GM19452 (cell line): ENCODE results near the gene NUMB.

Experiments used
- ATAC-seq: cut with Tn5 transposase; IDR thresholded peaks from one replicate; pipeline ENCODE4 v1.9.1; 2021; ENCODE audit not compliant: unreplicated experiment

NUMB gene

DNA sequence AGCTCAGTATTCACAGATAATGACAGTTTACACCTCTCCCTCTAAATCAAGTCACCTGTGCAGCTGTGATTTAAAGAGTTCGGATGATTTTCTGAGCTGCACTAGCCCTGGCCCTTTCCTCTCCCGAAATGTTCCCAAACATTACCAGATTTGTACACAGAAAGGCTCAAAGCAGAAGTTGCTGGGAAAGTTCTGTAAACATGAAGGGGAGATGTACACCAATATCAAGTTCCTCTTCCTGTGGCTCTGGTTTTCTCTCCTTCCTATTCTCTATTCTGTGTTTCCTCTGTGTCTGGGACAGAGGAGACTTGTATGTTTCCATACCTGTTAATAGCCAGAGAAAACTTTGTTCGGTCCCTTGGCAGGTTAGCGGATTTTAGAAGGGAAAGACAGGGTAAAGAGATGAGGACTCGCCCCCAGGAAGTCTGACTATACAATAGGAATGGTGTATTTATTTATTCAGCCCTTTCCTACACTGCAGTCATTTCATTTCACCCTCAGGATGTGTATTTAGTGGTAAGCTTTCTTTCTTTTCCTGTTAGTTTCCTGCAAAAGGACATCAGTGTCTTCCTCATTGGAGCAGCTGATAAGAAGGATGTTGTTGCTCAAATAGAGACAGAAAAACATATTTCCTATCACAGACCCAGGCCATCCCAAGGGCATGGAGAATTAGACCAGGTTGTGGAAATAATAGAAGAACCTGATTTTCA, 7.6 kb upstream of the NUMB start:
- no peak for ATAC-seq

DNA sequence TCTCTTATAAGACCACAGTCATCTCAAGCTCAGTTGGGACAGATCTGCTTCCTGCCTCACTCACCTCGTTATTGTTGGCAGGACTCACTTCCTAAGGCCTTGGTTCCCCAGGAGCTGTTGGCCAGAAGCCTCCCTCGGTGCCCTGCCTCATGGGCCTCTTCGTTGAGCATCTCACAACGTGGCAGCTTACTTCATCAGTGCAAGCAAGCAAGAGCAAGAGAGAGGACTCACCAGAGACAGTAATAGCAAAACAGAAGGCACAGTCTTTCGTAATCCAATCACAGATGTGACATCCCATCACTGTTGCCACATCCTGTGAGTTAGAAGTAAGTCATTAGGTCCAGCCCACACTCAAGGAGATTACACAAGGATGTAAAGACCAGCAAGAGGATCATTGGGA, 5.1 kb upstream of the NUMB start:
- no peak for ATAC-seq

DNA sequence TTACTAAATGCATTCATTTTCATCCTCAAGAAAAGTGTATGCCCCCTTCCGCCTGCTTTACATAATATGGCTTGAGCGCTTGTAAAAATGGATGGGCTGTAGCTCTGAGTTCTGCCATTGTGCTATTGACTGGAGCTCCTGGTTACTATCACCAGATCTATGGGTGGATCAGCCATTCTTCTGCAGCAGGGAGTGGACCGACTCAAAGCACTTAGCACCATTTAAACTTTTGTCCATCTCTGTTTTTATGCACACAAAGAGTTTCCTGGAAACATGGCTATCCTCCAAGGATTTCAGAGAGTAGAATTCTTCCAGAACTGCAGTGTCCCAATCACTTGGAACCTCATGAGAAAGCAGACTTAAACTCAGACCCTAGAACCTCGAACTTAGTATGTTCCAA, 4.5 kb upstream of the NUMB start:
- ATAC-seq, result no peak

DNA sequence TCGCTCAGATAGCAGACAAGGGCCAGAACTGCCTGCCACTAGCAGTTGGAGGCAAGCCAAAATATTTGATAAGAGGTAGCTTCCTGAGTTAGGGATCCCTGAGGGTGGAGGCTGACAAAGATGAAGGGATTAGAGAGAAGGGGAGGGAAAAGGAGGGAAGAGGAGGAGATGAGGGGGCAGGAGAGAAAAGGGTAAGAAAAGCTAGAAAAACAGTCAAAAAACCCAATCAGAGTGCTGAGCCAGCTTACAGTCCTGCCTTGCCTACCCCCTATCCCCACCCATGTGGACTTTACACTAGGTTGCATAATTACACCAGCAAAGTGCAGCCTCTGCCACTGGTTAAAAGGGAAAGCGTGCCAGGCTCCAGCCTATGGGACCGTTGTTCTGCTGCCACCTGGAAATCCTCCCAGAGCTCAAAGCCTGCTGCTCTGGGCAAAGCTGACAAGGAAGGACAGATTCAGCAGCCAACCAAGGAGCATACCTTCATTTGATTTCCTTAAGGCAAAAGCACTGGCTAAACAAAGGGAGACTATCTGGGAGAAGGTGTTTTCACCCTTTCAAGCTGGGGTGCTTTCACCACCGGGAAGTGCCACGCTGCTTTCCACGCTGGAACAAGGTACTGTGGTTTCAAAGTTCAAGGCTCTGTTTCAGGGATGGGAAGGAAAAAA, 3.8 kb upstream of the NUMB start:
- no peak for ATAC-seq

DNA sequence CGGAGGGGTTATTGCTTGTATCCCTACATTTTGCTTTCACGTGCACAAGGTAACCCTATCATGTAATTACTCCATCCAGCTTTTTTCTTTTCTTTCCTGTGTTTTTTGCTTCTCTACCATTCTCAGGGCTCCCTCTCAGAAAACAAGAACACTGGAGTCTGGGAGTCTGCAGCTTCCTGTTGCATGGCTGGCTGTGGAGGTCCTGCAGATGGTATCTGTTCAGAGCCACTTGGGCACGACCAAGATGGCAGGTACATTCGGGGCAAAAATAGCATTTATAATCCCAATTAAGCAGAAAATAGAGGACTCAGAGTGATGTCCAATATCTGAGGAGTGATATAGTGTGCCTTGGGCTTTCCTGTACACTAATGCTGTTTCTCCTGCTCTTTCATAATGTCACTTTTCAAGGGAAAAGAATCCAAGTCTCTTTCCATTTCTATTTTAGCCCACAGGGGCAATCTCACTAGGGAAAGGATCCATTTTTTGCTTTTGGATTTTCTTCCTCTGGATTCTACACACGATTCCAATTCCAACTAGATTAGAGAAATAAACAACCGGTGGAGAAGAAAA, 3.2 kb upstream of the NUMB start:
- no peak for ATAC-seq

DNA sequence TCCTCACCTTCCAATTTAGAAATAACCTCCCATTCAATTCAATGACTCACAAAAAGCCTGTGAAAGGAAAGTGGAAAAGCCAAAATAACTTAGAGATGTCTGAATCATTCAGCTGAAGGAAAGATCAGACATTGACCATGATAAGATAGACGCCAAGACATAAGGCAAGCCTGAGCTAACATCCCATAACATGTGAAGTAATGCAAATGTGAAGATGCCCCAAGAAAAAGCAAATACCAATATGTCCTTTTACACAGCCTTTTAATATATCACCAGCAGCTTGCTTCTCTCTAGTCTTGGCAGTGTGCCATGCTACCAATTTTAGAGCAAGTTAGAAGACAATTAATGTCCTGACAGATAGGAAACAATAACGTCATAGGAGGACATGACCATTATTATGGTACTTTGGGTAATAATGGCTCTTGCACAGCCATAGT, 2.4 kb upstream of the NUMB start:
- ATAC-seq, result no peak

DNA sequence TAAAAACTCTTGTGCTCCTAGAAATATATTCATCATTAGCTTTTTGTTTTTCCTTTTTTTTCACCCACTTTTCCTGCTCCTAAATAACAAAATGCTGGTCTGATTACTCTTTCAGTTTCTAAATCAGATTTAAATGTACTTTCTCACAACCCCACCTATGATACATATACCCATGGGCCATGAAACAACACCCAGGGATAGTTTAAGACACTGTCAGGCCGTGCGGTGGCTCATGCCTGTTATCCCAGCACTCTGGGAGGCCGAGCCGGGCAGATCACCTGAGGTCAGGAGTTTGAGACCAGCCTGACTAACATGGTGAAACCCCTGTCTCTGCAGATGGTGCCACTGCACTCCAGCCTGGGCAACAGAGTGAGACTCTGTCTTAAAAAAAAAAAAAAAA, 1.6 kb upstream of the NUMB start:
- ATAC-seq, result no peak

DNA sequence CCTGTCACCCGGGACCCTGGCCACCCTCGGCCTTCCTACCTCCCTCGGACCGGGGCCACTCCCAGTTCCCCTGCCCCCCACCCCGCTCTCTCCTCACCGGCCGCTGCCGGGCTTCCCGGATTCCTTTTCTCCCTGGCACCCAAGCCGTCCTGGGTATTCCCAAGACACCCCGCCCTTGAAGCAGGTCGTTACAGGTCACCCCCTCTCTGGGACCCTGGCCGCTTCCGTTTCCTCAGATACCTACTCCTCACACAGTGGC, 493 bp downstream of the NUMB start:
- ATAC-seq, result no peak

DNA sequence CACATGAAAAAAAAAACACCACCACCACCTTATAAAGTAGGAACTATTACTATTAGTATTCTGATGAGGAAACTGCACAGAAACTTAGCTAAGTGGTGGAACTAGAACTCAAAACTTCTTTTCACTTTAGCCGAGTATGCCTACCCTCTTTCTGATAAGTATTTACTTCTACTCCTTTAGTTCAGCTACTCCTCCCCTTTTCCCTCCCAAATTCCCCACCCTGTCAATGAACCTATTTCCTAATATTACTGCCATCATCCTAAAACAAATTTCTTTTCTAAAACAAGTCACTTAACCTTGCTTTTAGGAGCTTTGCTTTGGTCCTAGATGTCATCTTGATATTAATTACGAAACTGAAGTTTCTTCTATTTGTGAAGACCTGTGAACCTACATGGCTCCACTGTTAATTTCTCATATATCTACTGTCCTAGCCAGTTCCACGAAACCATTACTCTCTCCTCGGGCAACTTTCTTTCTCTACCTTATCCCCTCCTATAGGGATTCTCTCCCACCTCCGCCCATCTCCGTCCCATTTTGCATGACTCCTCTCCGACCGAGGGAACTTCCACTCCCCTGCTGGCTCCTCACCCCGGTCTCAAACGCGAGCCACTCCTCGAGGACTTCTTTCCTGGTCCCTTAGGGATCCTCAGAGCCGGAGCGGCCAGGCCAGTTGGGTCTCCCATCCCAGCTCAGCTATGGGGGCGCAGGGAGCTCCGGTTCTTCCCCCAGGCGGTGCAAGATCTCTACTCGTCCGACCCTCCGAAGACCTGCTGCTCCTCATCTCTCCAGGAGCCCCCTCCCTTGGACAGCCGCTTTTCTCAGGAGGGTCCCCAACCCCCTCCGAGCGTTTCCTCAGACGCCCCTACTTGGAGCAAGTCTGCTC, 1.1 kb downstream of the NUMB start:
- ATAC-seq, result no peak

DNA sequence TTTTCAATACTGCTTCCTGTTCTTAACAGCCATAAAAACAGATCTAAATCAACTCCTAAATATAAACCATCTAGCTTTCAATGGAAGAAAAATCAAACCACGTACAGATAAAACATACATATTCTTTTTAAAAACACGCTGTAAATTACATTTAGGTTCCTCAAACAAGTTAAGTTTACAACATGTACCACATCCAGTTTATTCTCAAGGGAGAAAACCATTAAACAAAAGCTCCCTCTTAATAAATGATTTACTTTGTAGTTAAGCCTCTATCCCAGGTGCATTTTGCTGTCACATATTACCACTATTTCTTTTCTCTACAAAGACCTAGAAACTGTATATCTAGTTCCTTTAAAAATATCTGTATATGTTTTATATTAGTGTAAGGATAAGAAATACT, 3.1 kb downstream of the NUMB start:
- no peak for ATAC-seq

DNA sequence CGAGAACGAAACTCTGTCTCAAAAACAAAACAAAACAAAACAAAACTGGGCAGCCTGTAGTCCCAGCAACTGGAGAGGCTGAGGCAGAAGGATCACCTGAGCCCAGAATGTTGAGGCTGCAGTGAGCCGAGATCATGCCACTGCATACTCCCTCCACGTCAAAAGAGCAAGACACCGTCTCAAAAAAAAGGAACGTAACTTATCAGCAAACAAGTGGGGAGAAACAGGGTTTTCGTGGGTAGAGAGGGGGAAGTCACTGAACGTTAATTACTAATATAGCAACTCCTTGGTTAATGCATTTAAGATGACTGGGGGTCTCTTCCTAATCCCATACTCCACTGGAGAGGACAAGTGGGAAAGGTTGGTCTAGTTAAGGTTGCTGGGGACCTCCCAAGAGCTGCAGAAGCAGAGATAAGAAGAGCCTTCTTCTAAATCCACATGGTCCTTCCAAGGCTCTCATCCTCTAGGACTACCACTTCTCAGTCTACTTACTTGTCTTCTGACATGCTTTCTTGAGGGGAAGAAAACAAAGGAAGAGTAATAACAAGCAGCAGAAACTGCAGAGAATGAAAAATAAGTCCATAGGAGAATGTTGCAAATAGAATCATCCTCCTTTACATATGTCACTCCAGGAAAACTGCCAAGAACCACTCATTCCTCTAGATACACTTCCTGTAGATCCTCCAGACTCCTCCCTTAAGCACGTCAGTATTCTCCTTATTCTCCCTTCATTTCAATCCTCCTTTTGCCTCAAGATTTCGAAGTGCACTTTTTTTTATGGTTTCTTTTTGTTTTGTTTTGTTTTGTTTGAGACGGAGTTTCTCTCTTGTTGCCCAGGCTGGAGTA, 5.8 kb downstream of the NUMB start:
- no peak for ATAC-seq

DNA sequence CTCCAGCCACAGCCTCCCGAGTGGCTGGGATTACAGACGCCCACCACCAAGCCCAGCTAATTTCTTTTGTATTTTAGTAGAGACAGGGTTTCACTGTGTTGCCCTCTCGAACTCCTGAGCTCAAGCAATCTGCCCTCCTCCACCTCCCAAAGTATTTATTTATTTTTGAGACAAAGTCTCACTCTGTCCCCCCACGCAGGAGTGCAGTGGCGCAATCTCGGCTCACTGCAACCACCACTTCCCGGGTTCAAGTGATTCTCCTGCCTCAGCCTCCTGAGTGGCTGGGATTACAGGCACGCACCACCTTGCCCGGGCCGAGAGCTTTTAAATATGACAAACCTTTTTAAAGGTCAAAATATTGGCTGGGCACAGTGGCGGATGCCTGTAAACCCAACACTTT, 14.6 kb downstream of the NUMB start:
- no peak for ATAC-seq

DNA sequence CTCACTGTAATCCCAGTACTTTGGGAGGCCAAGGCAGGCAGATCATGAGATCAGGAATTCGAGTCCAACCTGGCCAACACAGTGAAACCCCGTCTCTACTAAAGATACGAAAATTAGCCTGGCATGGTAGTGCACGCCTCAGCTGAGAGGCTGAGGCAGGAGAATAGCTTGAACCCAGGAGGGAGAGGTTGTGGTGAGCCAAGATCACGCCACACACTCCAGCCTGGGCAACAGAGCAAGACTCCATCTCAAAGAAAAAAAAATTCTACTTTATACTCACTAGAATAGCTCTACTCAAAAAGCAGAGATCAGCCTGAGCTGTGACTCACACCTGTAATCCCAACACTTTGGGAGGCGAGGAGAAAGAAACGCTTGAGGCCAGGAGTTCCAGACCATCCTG, 17.1 kb downstream of the NUMB start:
- ATAC-seq, result no peak

DNA sequence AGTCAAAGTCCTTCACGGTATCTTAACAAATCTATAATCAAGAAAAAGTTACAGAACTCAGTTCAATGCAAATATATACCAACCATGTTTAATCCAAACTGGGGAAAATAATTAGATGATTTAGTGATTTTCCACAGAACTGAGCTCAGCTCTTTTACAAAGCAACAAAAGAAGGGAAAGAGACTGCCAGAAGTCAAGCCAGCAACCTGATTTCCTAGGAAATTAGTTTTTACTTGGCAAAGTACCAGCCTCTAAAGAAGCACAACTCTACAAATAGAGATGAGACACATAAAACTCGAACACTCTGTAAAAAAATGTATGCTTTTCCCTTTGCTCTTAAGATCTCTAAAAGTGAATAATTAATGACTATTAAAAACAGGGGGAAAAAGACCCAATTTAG, 19.4 kb downstream of the NUMB start:
- ATAC-seq, result no peak

DNA sequence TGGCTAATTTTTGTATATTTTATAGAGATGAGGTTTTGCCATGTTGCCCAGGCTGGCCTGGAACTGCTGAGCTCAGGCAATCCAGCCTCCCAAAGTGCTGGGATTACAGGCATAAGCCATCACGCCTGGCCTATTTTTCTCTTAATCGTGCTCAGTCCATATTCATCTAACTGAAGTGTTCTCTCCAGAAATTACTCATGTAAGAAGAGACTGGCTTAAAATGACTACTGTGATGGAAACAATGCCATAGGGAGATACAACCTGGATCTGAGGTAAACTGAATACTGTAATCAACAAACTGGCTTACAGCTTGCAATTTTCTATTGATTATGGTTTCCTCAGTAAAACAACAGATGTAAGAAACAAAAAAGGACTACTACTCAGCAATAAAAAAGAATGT, 21.1 kb downstream of the NUMB start:
- no peak for ATAC-seq

DNA sequence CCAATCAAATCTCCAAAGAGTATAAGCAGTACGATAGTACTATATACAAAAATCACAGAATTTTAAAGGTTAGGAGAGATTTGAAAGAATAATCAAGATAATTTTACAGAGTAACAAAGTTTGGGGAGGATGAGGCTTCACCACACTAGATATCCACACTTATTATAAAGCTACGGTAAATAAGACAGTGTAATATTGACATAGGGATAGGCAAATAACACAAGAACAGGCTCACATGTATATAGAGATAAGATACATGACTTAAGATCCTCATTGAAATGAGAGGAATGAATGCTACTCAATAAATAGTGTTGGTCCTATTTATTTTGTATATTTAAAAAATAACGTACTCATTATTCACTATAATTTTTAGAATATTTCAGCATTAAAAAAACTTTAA, 26.2 kb downstream of the NUMB start:
- no peak for ATAC-seq

DNA sequence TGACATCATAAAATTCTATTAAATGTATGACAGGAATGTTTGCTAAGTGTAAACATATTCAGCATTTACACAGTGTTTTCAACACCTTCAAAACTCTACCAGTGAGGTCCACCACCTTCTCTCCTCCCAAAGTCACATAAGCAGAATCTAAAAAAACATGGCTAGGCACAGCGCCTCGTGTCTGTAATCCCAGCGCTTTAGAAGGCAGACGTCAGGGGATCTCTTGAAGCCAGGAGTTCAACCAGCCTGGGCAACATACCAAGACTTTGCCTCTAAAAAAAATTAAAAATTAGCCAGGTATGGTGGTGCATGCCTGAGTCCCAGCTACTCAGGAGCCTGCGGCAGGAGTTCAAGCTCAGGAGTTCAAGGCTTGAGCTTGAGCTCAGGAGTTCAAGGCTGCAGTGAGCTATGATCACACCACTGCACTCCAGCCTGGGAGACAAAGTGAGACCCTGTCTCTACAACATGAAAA, 30.0 kb downstream of the NUMB start:
- no peak for ATAC-seq

DNA sequence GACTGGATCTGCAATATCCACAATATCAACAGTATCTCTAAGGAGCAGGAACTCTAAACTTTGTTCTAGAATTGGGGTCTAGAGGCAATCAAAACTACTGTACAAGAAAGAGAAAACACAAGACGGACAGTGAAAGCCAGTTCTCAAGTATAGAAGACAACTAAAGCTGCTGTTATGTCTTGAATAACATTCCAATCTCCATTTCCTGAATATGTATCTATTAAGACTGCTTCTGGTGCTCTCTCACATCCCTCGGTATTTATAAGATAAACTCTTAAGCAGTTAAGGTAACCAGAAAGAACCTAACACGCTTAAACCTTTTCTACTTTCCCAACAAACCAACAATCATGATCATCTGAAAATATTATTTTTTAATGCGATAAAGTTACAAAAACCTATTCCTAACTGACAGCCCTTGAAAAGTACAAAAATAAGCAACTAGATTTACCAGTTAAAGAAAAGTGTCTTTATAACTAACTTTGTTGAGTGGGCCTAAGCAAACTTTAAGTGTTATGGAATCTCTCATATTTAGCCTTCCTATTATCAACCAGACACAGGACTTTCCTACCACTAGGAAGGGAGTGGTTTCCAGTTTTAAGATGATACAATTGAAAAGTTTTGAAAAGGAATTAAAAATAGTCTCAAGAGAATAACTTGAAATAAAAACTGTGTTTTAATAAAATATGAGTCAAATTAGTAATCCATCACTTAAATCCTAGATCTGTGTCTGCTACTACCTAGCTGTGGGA, 30.7 kb downstream of the NUMB start:
- no peak for ATAC-seq

DNA sequence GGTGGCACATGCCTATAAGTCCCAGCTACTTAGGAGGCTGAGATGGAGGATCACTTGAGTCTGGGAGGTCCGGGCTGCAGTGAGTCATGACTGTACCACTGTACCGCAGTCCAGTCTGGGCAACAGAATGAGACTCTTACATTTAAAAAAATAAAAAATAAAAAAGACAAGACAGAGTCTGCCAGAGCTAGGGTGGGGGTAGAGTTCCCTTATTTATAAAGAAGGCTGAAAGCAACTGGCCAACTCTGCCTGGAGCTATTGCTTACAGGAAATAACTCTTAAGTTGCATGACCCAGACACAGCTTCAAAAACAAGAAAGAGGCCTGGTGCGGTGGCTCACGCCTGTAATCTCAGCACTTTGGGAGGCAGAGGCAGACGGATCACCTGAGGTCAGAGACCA, 31.5 kb downstream of the NUMB start:
- ATAC-seq, result no peak

DNA sequence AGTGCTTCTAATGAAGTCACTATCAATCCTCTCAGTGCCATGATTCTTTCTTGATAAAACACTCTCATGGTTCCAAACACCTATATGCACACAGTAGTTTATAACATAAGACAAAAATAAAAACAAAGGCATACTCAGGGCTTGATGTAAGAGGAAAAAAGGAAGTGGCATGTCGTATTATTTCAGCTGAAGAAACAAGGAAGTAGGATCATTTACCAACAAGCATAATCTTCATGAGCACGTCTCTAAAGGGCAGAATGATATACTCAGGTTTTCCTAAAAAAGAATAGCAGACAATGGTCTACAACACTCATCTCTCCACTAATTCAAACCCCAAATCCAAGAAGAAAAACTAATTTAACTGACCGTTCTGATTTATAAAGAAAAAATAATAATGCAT, 33.9 kb downstream of the NUMB start:
- no peak for ATAC-seq
